ENCODE data around the gene FAM83D.

DNA sequence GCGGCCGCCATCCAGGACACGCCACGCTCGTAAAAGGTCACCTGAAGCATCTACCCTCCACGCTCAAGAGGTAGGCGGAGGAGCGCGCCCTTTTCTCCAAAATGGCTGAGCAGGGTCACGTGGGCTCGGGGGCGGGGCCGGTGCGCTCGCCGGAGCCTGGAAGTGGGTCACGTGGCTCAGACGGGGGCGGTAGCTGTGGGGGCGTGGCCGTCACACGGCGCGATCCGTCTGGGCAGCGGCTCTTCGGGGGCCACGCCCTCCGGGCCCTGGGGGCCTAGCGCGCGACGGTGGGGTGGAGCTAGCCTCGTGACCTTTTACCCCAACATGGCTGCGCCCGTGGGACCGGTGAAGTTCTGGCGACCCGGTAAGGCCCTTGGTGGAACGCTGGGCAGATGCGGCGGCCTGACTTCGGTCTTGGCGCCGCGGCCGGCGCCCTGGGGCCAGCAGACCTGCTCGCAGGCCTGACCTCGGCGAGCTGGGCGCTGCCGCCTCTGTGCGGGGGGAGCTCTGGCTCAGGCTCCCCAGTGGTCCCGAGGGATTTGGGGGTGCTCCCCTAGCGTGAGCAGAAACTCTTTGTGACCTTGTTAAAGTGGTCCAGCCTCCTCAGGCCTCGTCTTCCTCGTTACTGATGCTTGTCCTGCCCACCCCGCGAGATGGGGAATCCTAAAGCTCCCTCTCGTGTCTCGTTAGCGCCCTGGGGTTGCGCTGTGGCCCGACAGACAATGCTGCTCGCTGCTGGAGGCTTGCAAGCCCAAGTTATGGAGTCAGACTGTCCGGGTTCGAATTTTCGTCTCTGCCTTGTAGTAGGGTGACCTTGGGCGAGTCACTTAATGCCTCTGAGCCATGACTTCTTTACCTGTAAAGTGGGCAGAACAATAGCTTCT lies 36.1 kb downstream of the FAM83D start, which contains the start of gene DHX35:
- no peak for TF ChIP-seq EZH2 (IDR thresholded peaks at IDR 0.05)
- TF ChIP-seq POLR2AphosphoS5 (IDR thresholded peaks at IDR 0.05; ENCODE audit: borderline replicate concordance, low read depth, low read length) = peak; percentile 80; the same call in 1 of the 2 replicates
- peak; percentile 59 for TF ChIP-seq FOXP2 (optimal IDR thresholded peaks at IDR 0.05; ENCODE audit: control extremely low read depth, extremely low read length, insufficient read depth)

All from SK-N-MC (cell line).